Stimulated activated effector memory CD8-positive, alpha-beta T cell treated with anti-CD3 and anti-CD28 coated beads, Interleukin-12 subunit alpha, Interleukin-12 subunit beta, amount 100 ng/mL, for 72 hours (primary cell): ENCODE results near the gene LRRC74B.
"Not testable (repeated sequence)": the region's sequence is repeated elsewhere in the genome, so short reads cannot be mapped to it uniquely, and the experiment has no call there.

Source experiments
- ATAC-seq: fragments of 150-1000 bp; cut with Tn5 transposase; 2 replicates; pipeline ENCODE4 v1.10.0; 2021
- DNase-seq, 2 donors: peaks; one replicate each; pipeline ENCODE4 v3.0.0; 2021 to 2022; ENCODE audit warnings: low spot score in 2 of 2
- H3K27ac Mint-ChIP-seq: one replicate; pipeline ENCODE4 v1.8.0; 2022; ENCODE audit warnings: mild to moderate bottlenecking, mixed read lengths
- H3K36me3 Mint-ChIP-seq: one replicate; pipeline ENCODE4 v1.8.0; 2022; ENCODE audit warnings: mild to moderate bottlenecking, mixed read lengths
- H3K4me1 Mint-ChIP-seq: one replicate; pipeline ENCODE4 v1.8.0; 2022; ENCODE audit warnings: mixed read lengths
- H3K4me3 Mint-ChIP-seq: one replicate; pipeline ENCODE4 v1.8.0; 2022; ENCODE audit warnings: mild to moderate bottlenecking, mixed read lengths
- H3K9me3 Mint-ChIP-seq: one replicate; pipeline ENCODE4 v1.8.0; 2022; ENCODE audit warnings: mixed read lengths

The LRRC74B gene

DNA sequence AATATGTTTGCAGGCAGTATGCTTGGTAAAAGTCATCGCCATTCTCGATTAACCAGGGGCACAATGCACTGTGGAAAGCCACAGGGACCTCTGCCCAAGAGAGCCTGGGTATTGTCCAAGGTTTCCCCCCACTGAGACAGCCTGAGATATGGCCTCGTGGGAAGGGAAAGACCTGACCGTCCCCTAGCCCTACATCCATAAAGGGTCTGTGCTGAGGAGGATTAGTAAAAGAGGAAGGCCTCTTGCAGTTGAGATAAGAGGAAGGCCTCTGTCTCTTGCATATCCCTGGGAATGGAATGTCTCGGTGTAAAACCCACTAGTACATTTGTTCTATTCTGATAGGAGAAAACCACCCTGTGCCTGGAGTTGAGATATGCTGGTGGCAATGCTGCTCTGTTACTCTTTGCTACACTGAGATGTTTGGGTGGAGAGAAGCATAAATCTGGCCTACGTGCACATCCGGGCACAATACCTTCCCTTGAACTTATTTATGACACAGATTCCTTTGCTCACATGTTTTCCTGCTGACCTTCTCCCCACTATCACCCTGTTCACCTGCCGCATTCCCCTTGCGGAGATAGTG lies 47.9 kb downstream of the LRRC74B start:
- H3K27ac Mint-ChIP-seq, H3K36me3 Mint-ChIP-seq, ATAC-seq, H3K9me3 Mint-ChIP-seq, H3K4me1 Mint-ChIP-seq, DNase-seq, H3K4me3 Mint-ChIP-seq: not testable (repeated sequence)

- DNase-seq (peak in 1 of 2 donors; percentile 15), ATAC-seq (no peak)
- Mint-ChIP-seq H3K36me3 (no peaks in the 10 kb centered on the region), H3K4me1 (no peaks in the 10 kb centered on the region), H3K4me3 (no peak overlapping the region), H3K9me3 (no peaks in the 10 kb centered on the region), H3K27ac (no peak overlapping the region)
These were observed 49.4 kb downstream of the LRRC74B start for GRCh38 chr22:21094911-21095772.

DNA sequence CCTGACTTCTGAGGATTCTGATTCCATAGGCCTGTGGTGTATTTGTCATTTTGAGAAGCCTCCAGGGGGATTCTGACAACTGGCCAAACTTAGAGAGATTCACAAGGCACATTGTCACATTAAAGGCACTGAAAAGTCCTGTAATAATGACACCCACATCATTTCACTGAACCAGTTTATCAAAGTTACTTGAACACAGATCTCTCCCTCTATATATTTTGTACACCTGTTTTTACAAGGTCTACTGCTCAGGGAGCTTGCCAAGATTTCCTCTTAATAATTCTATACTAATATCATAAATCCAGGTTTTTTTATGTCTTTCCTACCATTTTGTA lies 50.0 kb downstream of the LRRC74B start:
- H3K27ac Mint-ChIP-seq: no peak overlapping the region
- H3K9me3 Mint-ChIP-seq: no peaks in the 10 kb centered on the region
- no peak for DNase-seq
- H3K4me1 Mint-ChIP-seq: no peaks in the 10 kb centered on the region
- H3K36me3 Mint-ChIP-seq: no peaks in the 10 kb centered on the region
- no peak for ATAC-seq
- H3K4me3 Mint-ChIP-seq: no peak overlapping the region

DNA sequence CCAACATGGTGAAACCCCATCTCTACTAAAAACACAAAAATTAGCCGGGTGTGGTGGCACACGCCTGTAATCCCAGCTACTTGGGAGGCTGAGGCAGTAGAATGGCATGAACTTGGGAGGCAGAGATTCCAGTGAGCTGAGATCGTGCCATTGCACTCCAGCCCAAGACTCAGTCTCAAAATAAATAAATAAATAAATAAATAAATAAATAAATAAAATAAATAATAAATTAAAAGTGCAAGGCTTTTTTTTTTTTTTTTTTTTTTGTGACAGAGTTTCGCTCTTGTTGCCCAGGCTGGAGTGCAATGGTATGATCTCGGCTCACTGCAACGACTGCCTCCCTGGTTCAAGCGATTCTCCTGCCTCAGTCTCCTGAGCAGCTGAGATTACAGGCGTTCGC lies 51.1 kb downstream of the LRRC74B start:
- not testable (repeated sequence) for ATAC-seq, H3K4me3 Mint-ChIP-seq, DNase-seq, H3K36me3 Mint-ChIP-seq, H3K4me1 Mint-ChIP-seq, H3K9me3 Mint-ChIP-seq, H3K27ac Mint-ChIP-seq

DNA sequence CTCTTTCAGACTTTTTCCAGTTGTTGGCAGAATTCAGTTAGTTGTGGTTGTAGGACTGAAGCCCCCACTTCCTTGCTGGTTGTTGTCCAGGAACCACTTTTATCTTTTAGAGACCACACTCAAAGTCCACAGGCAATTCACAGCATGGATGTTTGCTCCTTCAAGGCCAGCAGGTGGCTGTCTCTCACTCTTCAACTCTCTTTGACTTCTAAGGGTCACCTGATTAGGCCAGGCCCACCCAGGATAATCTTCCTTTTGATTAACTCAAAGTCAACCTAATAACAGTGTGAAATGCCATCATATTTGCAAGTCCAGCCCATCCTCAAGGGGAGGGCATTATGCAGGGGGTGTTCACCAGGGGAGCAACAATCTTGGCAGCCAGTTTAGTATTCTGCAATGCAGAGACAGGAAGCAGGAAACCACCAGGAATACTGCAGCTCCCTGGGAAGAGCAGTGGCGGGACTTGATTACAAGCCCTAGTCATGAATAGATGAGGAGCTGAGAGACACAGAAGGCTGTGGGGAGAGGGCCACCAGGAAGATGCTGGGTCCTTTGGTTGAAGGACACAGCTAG lies 52.4 kb downstream of the LRRC74B start:
- H3K4me3 Mint-ChIP-seq: no peak overlapping the region
- no peaks in the 10 kb centered on the region for H3K36me3 Mint-ChIP-seq
- DNase-seq (peak in 1 of 2 donors; percentile 43), ATAC-seq (no peak)
- H3K9me3 Mint-ChIP-seq: no peaks in the 10 kb centered on the region
- H3K4me1 Mint-ChIP-seq: peaks cover 8% of the 10 kb centered on the region
- no peak overlapping the region for H3K27ac Mint-ChIP-seq

DNA sequence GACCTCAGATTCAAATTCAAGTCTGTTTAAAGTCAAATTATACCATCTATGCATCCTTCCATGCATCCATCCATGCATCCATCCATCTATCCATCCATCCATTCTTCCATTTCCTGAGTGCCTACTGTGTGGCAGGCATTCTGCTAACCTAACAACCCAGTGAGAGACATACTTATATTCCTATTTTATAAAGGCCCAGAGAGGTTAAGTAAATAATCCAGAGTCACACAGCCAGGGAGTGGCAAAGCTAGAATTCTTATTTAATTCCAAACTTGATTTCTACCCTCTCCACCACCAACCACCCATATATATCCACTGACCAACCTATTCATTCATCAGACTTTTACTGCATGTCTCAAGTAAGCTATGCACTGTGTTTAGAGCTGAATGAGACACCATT lies 53.8 kb downstream of the LRRC74B start:
- Mint-ChIP-seq H3K36me3 (no peaks in the 10 kb centered on the region), H3K27ac (no peak overlapping the region), H3K9me3 (no peaks in the 10 kb centered on the region), H3K4me3 (no peak overlapping the region), H3K4me1 (peaks cover 8% of the 10 kb centered on the region)
- DNase-seq (no peak), ATAC-seq (no peak)

DNA sequence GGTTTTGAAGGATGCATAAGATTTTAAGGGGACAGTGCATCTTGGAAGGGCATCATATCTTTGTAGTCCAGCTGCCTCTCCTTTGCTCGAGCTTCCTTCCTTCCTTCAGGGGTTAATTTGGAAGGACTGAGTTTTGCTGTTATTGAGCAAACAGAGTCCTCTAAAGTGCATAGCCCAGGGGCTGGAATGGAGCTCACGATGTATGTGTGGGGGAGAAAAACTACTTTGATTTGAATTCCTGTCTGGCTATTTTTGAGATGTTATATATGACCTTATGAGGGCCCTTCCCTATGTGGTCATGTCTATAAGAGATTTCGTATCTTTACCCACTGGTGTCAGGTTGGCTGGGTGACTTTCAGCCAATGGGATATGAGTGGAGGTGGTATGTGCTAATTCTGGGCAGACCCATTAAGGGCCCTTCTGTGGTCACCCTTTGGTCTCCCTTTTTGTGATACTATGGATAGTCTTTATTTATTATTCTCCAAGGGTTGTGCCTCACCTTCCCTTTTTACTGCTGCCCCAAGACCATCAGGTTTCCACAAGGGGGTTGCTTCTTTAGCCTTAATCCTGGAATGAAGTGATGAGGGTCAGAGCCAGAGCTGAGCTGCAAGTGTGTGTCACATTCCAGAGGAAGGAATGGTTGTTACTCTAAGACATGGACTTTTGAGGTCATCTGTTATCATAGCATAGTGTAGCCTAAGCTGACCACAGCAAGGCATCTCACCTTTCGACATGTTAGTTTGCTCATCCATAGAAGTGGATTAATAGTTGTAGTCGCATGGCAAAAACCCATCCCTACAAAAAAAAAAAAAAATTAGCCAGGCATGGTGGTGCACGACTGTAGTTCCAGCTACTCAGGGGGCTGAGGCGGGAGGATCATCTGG lies 54.6 kb downstream of the LRRC74B start:
- Mint-ChIP-seq H3K4me1 (peaks cover 8% of the 10 kb centered on the region), H3K36me3 (no peaks in the 10 kb centered on the region), H3K4me3 (no peak overlapping the region), H3K27ac (no peak overlapping the region), H3K9me3 (no peaks in the 10 kb centered on the region)
- peak in 1 of 2 donors; percentile 38 for DNase-seq
- ATAC-seq: no peak

- Mint-ChIP-seq H3K4me3 (no peak overlapping the region), H3K36me3 (no peaks in the 10 kb centered on the region), H3K9me3 (no peaks in the 10 kb centered on the region), H3K27ac (no peak overlapping the region), H3K4me1 (peaks cover 8% of the 10 kb centered on the region)
- ATAC-seq: no peak
- peak in 1 of 2 donors; percentile 44 for DNase-seq
These were observed 56.3 kb downstream of the LRRC74B start for GRCh38 chr22:21101877-21102638.

- DNase-seq (peak; percentile 74 to 90), ATAC-seq (peak; percentile 97)
- Mint-ChIP-seq H3K27ac (no peak overlapping the region), H3K4me3 (peak overlapping the region; percentile 38), H3K36me3 (no peaks in the 10 kb centered on the region), H3K4me1 (peaks cover 8% of the 10 kb centered on the region), H3K9me3 (no peaks in the 10 kb centered on the region)
These were observed 57.0 kb downstream of the LRRC74B start for GRCh38 chr22:21102659-21103267.

GRCh38 chr22:21103633-21104032 lies 57.9 kb downstream of the LRRC74B start:
- DNase-seq (no peak), ATAC-seq (no peak)
- H3K4me3 Mint-ChIP-seq: no peak overlapping the region
- no peak overlapping the region for H3K27ac Mint-ChIP-seq
- peaks cover 8% of the 10 kb centered on the region for H3K4me1 Mint-ChIP-seq
- no peaks in the 10 kb centered on the region for H3K9me3 Mint-ChIP-seq
- H3K36me3 Mint-ChIP-seq: no peaks in the 10 kb centered on the region

GRCh38 chr22:21104126-21104691 lies 58.5 kb downstream of the LRRC74B start:
- no peaks in the 10 kb centered on the region for H3K36me3 Mint-ChIP-seq
- H3K27ac Mint-ChIP-seq: no peak overlapping the region
- no peak for ATAC-seq
- H3K9me3 Mint-ChIP-seq: no peaks in the 10 kb centered on the region
- no peak for DNase-seq
- H3K4me1 Mint-ChIP-seq: peaks cover 8% of the 10 kb centered on the region
- no peak overlapping the region for H3K4me3 Mint-ChIP-seq

DNA sequence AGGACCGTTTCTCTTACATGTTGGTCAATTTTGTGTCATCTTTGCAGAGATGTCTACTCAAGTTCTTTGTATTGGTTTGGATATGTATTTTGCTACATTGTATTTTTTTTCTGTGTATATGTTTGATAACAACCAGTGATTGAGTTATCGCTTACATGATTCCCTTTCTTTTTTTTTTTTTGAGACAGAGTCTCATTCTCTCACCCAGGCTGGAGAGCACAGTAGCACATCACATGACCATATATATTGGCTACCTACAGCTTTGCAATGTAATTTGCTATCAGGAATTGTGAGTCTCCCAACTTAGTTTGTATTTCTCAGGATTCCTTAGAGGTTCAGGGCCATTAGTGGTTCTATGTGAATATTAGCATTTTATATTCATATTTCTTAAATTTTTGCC lies 59.5 kb downstream of the LRRC74B start:
- ATAC-seq (no peak), DNase-seq (no peak)
- no peak overlapping the region for H3K4me3 Mint-ChIP-seq
- H3K9me3 Mint-ChIP-seq: no peaks in the 10 kb centered on the region
- H3K27ac Mint-ChIP-seq: no peak overlapping the region
- no peaks in the 10 kb centered on the region for H3K36me3 Mint-ChIP-seq
- peaks cover 8% of the 10 kb centered on the region for H3K4me1 Mint-ChIP-seq

- Mint-ChIP-seq H3K4me1 (peaks cover 8% of the 10 kb centered on the region), H3K4me3 (no peak overlapping the region), H3K9me3 (no peaks in the 10 kb centered on the region), H3K36me3 (no peaks in the 10 kb centered on the region), H3K27ac (no peak overlapping the region)
- DNase-seq (no peak), ATAC-seq (no peak)
These were observed 60.3 kb downstream of the LRRC74B start for GRCh38 chr22:21106000-21106399.
